ENCODE measurements around the gene C5orf34. TPM values are rescaled to one million over a fixed set of nuclear protein-coding genes. Genes with fewer than 3 reads are reported as not detected.

Gene C5orf34
- total and polyA plus RNA-seq, 4 donors: 1.1 to 5.9 (median 1.6) TPM

- H3K36me3 ChIP-seq (ENCODE audit: control insufficient read depth in 4 of 4, insufficient read depth in 4 of 4, low read length in 4 of 4): peaks cover 17 to 54% (median 31%) of the 10 kb centered on the region in 4 donors
Observed at GRCh38 chr5:43530648-43531047, 15.7 kb upstream of the C5orf34 start.

GRCh38 chr5:43523662-43524072, 8.7 kb upstream of the C5orf34 start:
- TF ChIP-seq CTCF (IDR thresholded peaks at IDR 0.05; ENCODE audit: control extremely low read depth, extremely low read depth): no peak
- no peaks in the 10 kb centered on the region for H3K27me3 ChIP-seq (ENCODE audit: control insufficient read depth in 3 of 3, insufficient read depth in 3 of 3, low read length in 2 of 3)
- DNase-seq: peak; percentile 18 to 73 (median 57)
- ATAC-seq (ENCODE audit: insufficient read depth, low FRiP score): no peak
- peaks cover 0 to 6% (median 0%) of the 10 kb centered on the region in 5 donors for H3K4me1 ChIP-seq (ENCODE audit: control insufficient read depth in 5 of 5, insufficient read depth in 5 of 5, low read length in 5 of 5)
- H3K9ac ChIP-seq (ENCODE audit: insufficient read depth in 1 of 2, low read length in 2 of 2): no peak overlapping the region
- no peak overlapping the region for H3K27ac ChIP-seq (ENCODE audit: low read depth in 1 of 2, low read length in 1 of 2)
- peaks cover 10 to 24% (median 15%) of the 10 kb centered on the region in 4 donors for H3K36me3 ChIP-seq (ENCODE audit: control insufficient read depth in 4 of 4, insufficient read depth in 4 of 4, low read length in 4 of 4)
- no peaks in the 10 kb centered on the region for H3K9me3 ChIP-seq (ENCODE audit: control insufficient read depth in 4 of 4, insufficient read depth in 3 of 4, low read length in 3 of 4)
- 67 to 78% methylated on average over 2 of the region's 2 CpGs for WGBS, 2 donors
- no peak overlapping the region for H3K4me3 ChIP-seq

More at GRCh38 chr5:43530648-43531047, 15.7 kb upstream of the C5orf34 start:
- Histone ChIP-seq H3K27ac (ENCODE audit: low read depth in 1 of 2, low read length in 1 of 2) (no peak overlapping the region), H3K9me3 (ENCODE audit: control insufficient read depth in 4 of 4, insufficient read depth in 3 of 4, low read length in 3 of 4) (no peaks in the 10 kb centered on the region), H3K4me1 (ENCODE audit: control insufficient read depth in 5 of 5, insufficient read depth in 5 of 5, low read length in 5 of 5) (no peaks in the 10 kb centered on the region), H3K4me3 (no peak overlapping the region), H3K27me3 (ENCODE audit: control insufficient read depth in 3 of 3, insufficient read depth in 3 of 3, low read length in 2 of 3) (no peaks in the 10 kb centered on the region), H3K9ac (ENCODE audit: insufficient read depth in 1 of 2, low read length in 2 of 2) (no peak overlapping the region)
- ATAC-seq (ENCODE audit: insufficient read depth, low FRiP score) (no peak), DNase-seq (no peak)
- no peak for TF ChIP-seq CTCF (IDR thresholded peaks at IDR 0.05; ENCODE audit: control extremely low read depth, extremely low read depth)
- WGBS, 2 donors: 87 to 92% methylated on average over 2 of the region's 2 CpGs

GRCh38 chr5:43520615-43521014, 5.7 kb upstream of the C5orf34 start:
- no peak for DNase-seq
- H3K36me3 ChIP-seq (ENCODE audit: control insufficient read depth in 4 of 4, insufficient read depth in 4 of 4, low read length in 4 of 4): peaks cover under 1 to 19% (median 10%) of the 10 kb centered on the region in 4 donors
- H3K4me1 ChIP-seq (ENCODE audit: control insufficient read depth in 5 of 5, insufficient read depth in 5 of 5, low read length in 5 of 5): peaks cover 0 to 10% (median 0%) of the 10 kb centered on the region in 5 donors
- TF ChIP-seq CTCF (IDR thresholded peaks at IDR 0.05; ENCODE audit: control extremely low read depth, extremely low read depth): no peak
- no peak overlapping the region for H3K9ac ChIP-seq (ENCODE audit: insufficient read depth in 1 of 2, low read length in 2 of 2)
- no peaks in the 10 kb centered on the region for H3K9me3 ChIP-seq (ENCODE audit: control insufficient read depth in 4 of 4, insufficient read depth in 3 of 4, low read length in 3 of 4)
- no peaks in the 10 kb centered on the region for H3K27me3 ChIP-seq (ENCODE audit: control insufficient read depth in 3 of 3, insufficient read depth in 3 of 3, low read length in 2 of 3)
- H3K27ac ChIP-seq (ENCODE audit: low read depth in 1 of 2, low read length in 1 of 2): no peak overlapping the region
- WGBS, 2 donors: 76 to 97% methylated on average over 1 of the region's 1 CpG
- H3K4me3 ChIP-seq: no peak overlapping the region
- no peak for ATAC-seq (ENCODE audit: insufficient read depth, low FRiP score)

- no peak for ATAC-seq (ENCODE audit: insufficient read depth, low FRiP score)
- Histone ChIP-seq H3K9ac (ENCODE audit: insufficient read depth in 1 of 2, low read length in 2 of 2) (peak overlapping the region in 1 of 2 donors; percentile 93), H3K9me3 (ENCODE audit: control insufficient read depth in 4 of 4, insufficient read depth in 3 of 4, low read length in 3 of 4) (no peaks in the 10 kb centered on the region), H3K4me1 (ENCODE audit: control insufficient read depth in 5 of 5, insufficient read depth in 5 of 5, low read length in 5 of 5) (peaks cover 0 to 21% (median 6%) of the 10 kb centered on the region in 5 donors), H3K27me3 (ENCODE audit: control insufficient read depth in 3 of 3, insufficient read depth in 3 of 3, low read length in 2 of 3) (no peaks in the 10 kb centered on the region), H3K4me3 (no peak overlapping the region), H3K27ac (ENCODE audit: low read depth in 1 of 2, low read length in 1 of 2) (peak overlapping the region in 1 of 2 donors; percentile 93), H3K36me3 (ENCODE audit: control insufficient read depth in 4 of 4, insufficient read depth in 4 of 4, low read length in 4 of 4) (no peaks in the 10 kb centered on the region)
- TF ChIP-seq CTCF (IDR thresholded peaks at IDR 0.05; ENCODE audit: control extremely low read depth, extremely low read depth): no peak
- 20 to 38% methylated on average over 1 of the region's 1 CpG for WGBS, 2 donors
- DNase-seq: no peak
Observed at GRCh38 chr5:43515678-43516048, 715 bp upstream of the C5orf34 start.

Measured in lung (tissue), 12 donors.